ENCODE data around the gene SBF2. TPM values are rescaled to one million over a fixed set of nuclear protein-coding genes. Genes with fewer than 3 reads are reported as not detected.

Gene SBF2
- total RNA-seq, 4 donors from 2014 or later, result 75.0 to 104 (median 86.9) TPM

DNA sequence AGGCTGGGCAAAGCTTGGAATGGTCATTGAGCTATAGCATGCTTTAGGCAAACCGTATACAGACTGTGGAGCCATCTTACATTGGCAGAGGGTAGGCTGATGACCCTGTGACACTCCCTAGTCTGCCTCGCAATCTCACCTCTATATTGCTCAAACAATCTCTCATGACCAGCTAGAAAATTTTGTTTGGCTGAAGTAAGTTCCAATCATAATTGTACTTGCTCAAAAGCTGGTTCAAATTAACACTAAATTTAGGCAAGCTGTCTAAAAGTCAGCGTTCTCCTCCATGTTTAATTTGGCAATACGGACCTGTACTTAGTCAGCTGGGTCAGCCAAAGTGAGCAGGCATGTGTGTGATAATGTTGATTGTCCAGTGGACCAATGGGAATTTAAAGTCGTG, 497.2 kb downstream of the SBF2 start:
- H3K27ac ChIP-seq, result peak overlapping the region in 3 of 4 donors; percentile 11 to 81 (median 73)
- no peak overlapping the region for H3K4me3 ChIP-seq
- 57 to 74% methylated on average over 5 of the region's 5 CpGs for WGBS, 2 donors
- H3K36me3 ChIP-seq, result peaks cover 0 to 32% (median 0%) of the 10 kb centered on the region in 3 donors
- TF ChIP-seq EP300 (IDR thresholded peaks at IDR 0.05) (peak in 1 of 2 donors; percentile 78), POLR2A (IDR thresholded peaks at IDR 0.05) (no peak)
- H3K27me3 ChIP-seq, result no peaks in the 10 kb centered on the region
- no peaks in the 10 kb centered on the region for H3K9me3 ChIP-seq
- DNase-seq (ENCODE audit: low spot score in 2 of 2), result peak in 1 of 2 donors; percentile 42
- H3K4me1 ChIP-seq, result peaks cover 0 to 19% (median 0%) of the 10 kb centered on the region in 4 donors

- H3K4me3 ChIP-seq, result no peak overlapping the region
- H3K27me3 ChIP-seq, result no peaks in the 10 kb centered on the region
- no peaks in the 10 kb centered on the region for H3K9me3 ChIP-seq
- no peak for DNase-seq (ENCODE audit: low spot score in 2 of 2)
- H3K27ac ChIP-seq, result peak overlapping the region in 3 of 4 donors; percentile 11 to 81 (median 73)
- peaks cover 0 to 14% (median 0%) of the 10 kb centered on the region in 4 donors for H3K4me1 ChIP-seq
- no peak for TF ChIP-seq POLR2A (IDR thresholded peaks at IDR 0.05)
- TF ChIP-seq, protein P1, sequence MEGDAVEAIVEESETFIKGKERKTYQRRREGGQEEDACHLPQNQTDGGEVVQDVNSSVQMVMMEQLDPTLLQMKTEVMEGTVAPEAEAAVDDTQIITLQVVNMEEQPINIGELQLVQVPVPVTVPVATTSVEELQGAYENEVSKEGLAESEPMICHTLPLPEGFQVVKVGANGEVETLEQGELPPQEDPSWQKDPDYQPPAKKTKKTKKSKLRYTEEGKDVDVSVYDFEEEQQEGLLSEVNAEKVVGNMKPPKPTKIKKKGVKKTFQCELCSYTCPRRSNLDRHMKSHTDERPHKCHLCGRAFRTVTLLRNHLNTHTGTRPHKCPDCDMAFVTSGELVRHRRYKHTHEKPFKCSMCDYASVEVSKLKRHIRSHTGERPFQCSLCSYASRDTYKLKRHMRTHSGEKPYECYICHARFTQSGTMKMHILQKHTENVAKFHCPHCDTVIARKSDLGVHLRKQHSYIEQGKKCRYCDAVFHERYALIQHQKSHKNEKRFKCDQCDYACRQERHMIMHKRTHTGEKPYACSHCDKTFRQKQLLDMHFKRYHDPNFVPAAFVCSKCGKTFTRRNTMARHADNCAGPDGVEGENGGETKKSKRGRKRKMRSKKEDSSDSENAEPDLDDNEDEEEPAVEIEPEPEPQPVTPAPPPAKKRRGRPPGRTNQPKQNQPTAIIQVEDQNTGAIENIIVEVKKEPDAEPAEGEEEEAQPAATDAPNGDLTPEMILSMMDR (IDR thresholded peaks at IDR 0.05), result no peak
- no peak for TF ChIP-seq EP300 (IDR thresholded peaks at IDR 0.05)
- H3K36me3 ChIP-seq, result peaks cover 0 to 32% (median 0%) of the 10 kb centered on the region in 3 donors
Measured at GRCh38 chr11:9796266-9796665, 497.8 kb downstream of the SBF2 start.

GRCh38 chr11:9790703-9791102, 503.3 kb downstream of the SBF2 start:
- Histone ChIP-seq H3K27me3 (no peaks in the 10 kb centered on the region), H3K4me1 (peaks cover 0 to 11% (median 2%) of the 10 kb centered on the region in 4 donors), H3K4me3 (no peak overlapping the region), H3K36me3 (peaks cover 0 to 58% (median 0%) of the 10 kb centered on the region in 3 donors), H3K27ac (no peak overlapping the region), H3K9me3 (no peaks in the 10 kb centered on the region)
- WGBS, 2 donors, result 83 to 86% methylated on average over 3 of the region's 3 CpGs
- no peak for DNase-seq (ENCODE audit: low spot score in 2 of 2)
- TF ChIP-seq, protein P1 (IDR thresholded peaks at IDR 0.05), result no peak
- no peak for TF ChIP-seq EP300 (IDR thresholded peaks at IDR 0.05)

DNA sequence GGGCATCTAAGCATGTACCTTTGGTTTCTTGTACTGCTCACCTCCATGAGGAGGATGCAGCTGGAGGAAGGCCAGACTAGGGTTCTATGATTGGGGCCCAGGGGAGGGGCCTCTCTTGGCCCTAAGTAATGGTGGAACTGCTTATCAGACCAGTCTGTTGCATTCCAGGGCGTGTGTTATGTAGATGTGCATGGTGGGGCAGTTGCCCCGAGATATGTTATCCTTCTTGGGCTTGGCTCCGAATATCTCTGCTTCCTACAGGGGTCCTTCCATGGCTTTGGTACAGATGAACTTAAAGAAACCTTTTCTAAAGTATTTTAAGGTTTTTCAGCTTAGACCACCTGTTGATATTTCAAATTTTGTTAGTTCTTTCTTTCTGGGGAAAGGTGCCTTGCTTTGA, 504.1 kb downstream of the SBF2 start:
- Histone ChIP-seq H3K27me3 (no peaks in the 10 kb centered on the region), H3K36me3 (peaks cover 0 to 65% (median 0%) of the 10 kb centered on the region in 3 donors), H3K4me3 (no peak overlapping the region), H3K27ac (no peak overlapping the region), H3K9me3 (no peaks in the 10 kb centered on the region), H3K4me1 (peaks cover 0 to 11% (median 2%) of the 10 kb centered on the region in 4 donors)
- DNase-seq (ENCODE audit: low spot score in 2 of 2), result no peak
- WGBS, 2 donors, result 91 to 96% methylated on average over 3 of the region's 3 CpGs
- TF ChIP-seq, protein P1 (IDR thresholded peaks at IDR 0.05), result no peak
- no peak for TF ChIP-seq EP300 (IDR thresholded peaks at IDR 0.05)
- no peak for TF ChIP-seq POLR2A (IDR thresholded peaks at IDR 0.05)

DNA sequence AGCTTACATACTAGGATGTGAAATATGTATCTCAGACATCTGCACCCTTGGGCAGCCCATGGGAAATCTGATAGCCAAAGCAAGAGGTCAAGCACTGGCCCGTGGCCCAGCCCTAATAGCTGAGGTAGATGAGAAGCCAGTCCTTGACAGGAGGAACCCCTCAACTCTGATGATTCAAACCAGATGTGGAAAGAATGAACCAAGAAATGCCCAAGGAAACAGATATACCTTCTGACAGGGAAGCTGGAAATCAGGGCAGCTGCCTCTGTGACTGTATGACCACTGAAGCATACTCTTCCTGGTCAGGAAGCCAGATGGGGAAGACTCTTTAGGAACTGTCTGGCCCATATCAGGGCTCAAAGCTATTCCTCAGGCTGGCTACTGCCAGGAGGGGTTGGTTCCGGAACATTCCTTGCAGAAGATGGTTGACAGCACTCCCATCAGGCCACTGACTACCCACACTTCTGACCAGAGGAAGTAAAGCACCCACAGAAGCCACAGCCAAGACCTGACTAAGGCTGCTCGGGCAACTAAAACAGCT, 506.0 kb downstream of the SBF2 start:
- H3K36me3 ChIP-seq, result peaks cover 0 to 77% (median 0%) of the 10 kb centered on the region in 3 donors
- TF ChIP-seq POLR2A (IDR thresholded peaks at IDR 0.05), result no peak
- TF ChIP-seq, protein P1 (IDR thresholded peaks at IDR 0.05), result no peak
- TF ChIP-seq EP300 (IDR thresholded peaks at IDR 0.05), result no peak
- no peaks in the 10 kb centered on the region for H3K27me3 ChIP-seq
- peak overlapping the region in 2 of 4 donors; percentile 8 to 29 for H3K27ac ChIP-seq
- 62% methylated on average over 3 of the region's 3 CpGs for WGBS, 2 donors
- no peaks in the 10 kb centered on the region for H3K9me3 ChIP-seq
- H3K4me3 ChIP-seq, result no peak overlapping the region
- DNase-seq (ENCODE audit: low spot score in 2 of 2), result peak in 1 of 2 donors; percentile 24
- peaks cover 0 to 11% (median 2%) of the 10 kb centered on the region in 4 donors for H3K4me1 ChIP-seq

Data from tibial nerve (tissue), 4 donors.